HL-60/S4 treated with retinoic acid at 250 ng/mL for 4 days and 3 days (cell line): ENCODE data around the gene KRTAP10-10.
"Not testable (repeated sequence)": the region's sequence is repeated elsewhere in the genome, so short reads cannot be mapped to it uniquely, and the experiment has no call there.

Experiments
- in situ Hi-C: fragments of 300-500 bp; cut with MboI; formaldehyde crosslinking; loops from 2 replicates; pipeline ENCODE4 v1.7.0; 2022; ENCODE audit warnings: low sequenced_read_pairs

The KRTAP10-10 gene

GRCh38 chr21:44602463-44602850, 34.7 kb upstream of the KRTAP10-10 start:
- in situ Hi-C loops = no loop called here

- in situ Hi-C loops = no loop called here
Measured at GRCh38 chr21:44603109-44603875, 33.9 kb upstream of the KRTAP10-10 start.

- in situ Hi-C loops = no loop called here
Measured at GRCh38 chr21:44603911-44604310, 33.2 kb upstream of the KRTAP10-10 start.

- in situ Hi-C loops = no loop called here
Measured at GRCh38 chr21:44606495-44606894, 30.7 kb upstream of the KRTAP10-10 start.

GRCh38 chr21:44609193-44609592, 28.0 kb upstream of the KRTAP10-10 start:
- in situ Hi-C loops = no loop called here

- in situ Hi-C loops = not testable (repeated sequence)
Measured at GRCh38 chr21:44610157-44610843, 26.9 kb upstream of the KRTAP10-10 start.

- in situ Hi-C loops = no loop called here
Measured at GRCh38 chr21:44611551-44611950, 25.6 kb upstream of the KRTAP10-10 start.

- in situ Hi-C loops = no loop called here
Measured at GRCh38 chr21:44612029-44612486, 25.1 kb upstream of the KRTAP10-10 start, which contains the start of gene KRTAP10-8. TSS of gene KRTAP10-8 (plus strand) at chr21:44612079. CDS start at chr21:44612101, 22 bp downstream.

GRCh38 chr21:44612669-44613229, 24.4 kb upstream of the KRTAP10-10 start:
- in situ Hi-C loops = no loop called here

GRCh38 chr21:44613386-44614155, 23.6 kb upstream of the KRTAP10-10 start:
- in situ Hi-C loops = no loop called here

- in situ Hi-C loops = no loop called here
Measured at GRCh38 chr21:44614161-44614631, 23.0 kb upstream of the KRTAP10-10 start.

- in situ Hi-C loops = no loop called here
Measured at GRCh38 chr21:44614961-44615391, 22.2 kb upstream of the KRTAP10-10 start.

GRCh38 chr21:44615466-44615865, 21.7 kb upstream of the KRTAP10-10 start:
- in situ Hi-C loops = no loop called here

GRCh38 chr21:44615911-44616590, 21.1 kb upstream of the KRTAP10-10 start:
- in situ Hi-C loops = no loop called here

GRCh38 chr21:44616591-44616926, 20.6 kb upstream of the KRTAP10-10 start:
- in situ Hi-C loops = no loop called here

- in situ Hi-C loops = no loop called here
Measured at GRCh38 chr21:44617071-44617501, 20.1 kb upstream of the KRTAP10-10 start.

GRCh38 chr21:44618504-44618903, 18.7 kb upstream of the KRTAP10-10 start:
- in situ Hi-C loops = no loop called here

GRCh38 chr21:44618909-44619308, 18.2 kb upstream of the KRTAP10-10 start:
- in situ Hi-C loops = no loop called here

GRCh38 chr21:44619886-44620285, 17.3 kb upstream of the KRTAP10-10 start:
- in situ Hi-C loops = no loop called here

- in situ Hi-C loops = no loop called here
Measured at GRCh38 chr21:44623575-44623974, 13.6 kb upstream of the KRTAP10-10 start.
